Stimulated activated CD4-positive, alpha-beta T cell treated with anti-CD3 and anti-CD28 coated beads, Interleukin-2, amount 100 ng/mL, for 48 hours (primary cell): ENCODE results near the gene KRT6C.
"Not testable (repeated sequence)": the region's sequence is repeated elsewhere in the genome, so short reads cannot be mapped to it uniquely, and the experiment has no call there.

Experiments used
- DNase-seq, 2 donors: peaks; one replicate each; pipeline ENCODE4 v3.0.0-alpha.2; 2020

The KRT6C gene

DNA sequence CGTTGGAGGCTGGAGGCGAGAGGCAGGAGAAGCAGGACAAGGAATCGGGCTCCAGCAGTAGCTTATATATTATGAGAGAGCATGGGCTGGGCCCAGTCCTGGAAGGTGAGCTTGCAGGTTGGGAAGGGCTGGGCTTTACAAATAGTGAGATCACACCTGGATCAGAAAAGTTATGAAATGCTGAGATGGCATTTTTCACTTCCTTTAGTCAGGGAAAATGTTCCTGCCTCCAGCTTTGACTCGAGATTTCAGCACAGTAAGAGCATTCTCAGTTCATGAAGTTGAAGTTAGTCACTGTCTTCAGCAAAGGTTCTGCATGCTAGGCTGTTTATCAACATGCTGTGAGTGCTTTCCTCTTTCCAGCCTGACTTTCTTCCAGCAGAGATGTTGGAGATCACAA, at the start of gene KRT6C:
Gene KRT6C, minus strand, starts transcription at position 38 of the 400 bp plus-strand sequence. CDS start 68 bp downstream, outside the sequence.
- no peak for DNase-seq

DNA sequence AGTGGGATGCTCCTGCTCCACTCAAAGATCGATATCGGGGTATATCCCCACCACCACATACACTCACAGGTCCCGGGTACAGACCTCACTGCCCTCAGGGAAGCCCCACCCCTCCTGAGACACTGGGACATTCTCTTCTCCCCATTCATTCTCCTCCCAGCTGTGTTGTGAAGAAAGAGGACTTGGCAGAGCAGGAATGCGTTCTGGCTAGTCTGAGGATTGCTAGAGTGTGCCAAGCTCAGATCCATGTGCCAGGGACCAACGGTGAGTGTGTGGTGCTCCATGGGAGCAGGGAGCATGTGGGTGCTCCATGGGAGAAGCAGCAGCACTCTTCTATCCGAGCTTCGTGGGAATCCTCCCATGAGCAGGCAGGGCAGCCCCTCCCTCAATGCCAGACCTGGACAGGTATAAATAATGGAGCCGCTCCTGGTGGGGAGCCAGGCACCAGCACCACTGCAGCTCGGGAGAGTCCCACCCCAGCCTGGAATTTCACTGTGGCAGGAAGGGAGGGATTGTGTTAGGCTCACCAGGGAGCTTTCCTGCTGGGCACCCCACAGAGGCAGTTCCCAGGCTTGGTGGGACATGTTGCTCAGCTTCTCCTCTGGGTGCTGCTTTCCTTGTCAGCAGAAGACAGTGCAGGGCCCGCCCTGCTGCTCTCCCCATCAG, 48.9 kb upstream of the KRT6C start:
- no peak for DNase-seq

DNA sequence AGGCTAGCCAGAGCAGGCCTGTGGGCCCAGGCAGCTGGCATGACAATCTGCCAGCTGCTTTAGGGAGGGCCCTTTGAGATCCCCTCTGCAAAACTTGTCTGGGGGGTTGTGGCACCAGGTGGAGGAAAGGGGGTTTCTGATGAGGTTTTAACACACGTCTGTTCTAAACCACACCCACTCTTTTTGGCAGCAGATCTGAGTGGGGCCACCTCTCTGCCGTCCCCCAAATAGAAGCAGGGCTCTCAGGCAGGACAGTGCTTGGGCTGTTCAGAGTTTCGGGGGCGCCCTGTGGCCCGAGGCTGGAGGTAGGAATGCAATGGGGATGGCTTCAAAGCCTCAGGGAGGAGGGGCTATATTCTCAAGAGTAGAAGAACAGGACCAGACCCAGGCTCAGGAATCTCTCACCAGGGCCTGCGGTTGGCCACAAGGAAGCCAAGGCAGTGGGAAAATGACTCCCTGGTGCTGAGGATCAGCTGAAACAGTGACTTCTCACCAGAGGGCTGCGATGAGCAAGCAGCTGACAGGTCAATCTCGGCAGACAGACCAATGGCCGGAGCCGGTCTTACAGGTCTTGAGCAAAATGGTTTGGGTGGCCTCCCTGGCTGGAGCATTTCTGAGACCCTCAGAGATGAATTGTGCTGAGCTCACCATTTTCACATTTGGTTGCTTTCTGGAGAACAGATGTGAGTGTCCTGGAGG, 48.1 kb upstream of the KRT6C start:
- no peak for DNase-seq

DNA sequence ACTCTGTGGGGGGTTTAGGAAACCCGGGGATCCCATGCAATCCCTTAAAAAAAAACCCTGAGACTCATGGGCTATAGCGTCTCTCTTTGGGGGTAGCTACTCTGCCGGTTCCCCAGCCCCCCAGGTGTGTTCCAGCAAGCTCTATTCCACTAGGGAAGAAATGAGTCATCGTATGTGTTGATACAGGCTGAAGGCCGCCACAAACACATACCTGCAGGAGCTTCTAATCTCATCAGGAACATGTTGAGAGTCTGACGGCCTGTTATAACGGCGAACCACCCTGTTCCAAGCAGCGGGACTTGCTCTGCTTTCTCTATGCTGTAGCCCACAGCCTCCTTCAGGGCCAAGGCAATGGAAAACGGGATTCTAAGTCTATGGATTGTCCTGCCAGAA, 47.6 kb upstream of the KRT6C start:
- no peak for DNase-seq

DNA sequence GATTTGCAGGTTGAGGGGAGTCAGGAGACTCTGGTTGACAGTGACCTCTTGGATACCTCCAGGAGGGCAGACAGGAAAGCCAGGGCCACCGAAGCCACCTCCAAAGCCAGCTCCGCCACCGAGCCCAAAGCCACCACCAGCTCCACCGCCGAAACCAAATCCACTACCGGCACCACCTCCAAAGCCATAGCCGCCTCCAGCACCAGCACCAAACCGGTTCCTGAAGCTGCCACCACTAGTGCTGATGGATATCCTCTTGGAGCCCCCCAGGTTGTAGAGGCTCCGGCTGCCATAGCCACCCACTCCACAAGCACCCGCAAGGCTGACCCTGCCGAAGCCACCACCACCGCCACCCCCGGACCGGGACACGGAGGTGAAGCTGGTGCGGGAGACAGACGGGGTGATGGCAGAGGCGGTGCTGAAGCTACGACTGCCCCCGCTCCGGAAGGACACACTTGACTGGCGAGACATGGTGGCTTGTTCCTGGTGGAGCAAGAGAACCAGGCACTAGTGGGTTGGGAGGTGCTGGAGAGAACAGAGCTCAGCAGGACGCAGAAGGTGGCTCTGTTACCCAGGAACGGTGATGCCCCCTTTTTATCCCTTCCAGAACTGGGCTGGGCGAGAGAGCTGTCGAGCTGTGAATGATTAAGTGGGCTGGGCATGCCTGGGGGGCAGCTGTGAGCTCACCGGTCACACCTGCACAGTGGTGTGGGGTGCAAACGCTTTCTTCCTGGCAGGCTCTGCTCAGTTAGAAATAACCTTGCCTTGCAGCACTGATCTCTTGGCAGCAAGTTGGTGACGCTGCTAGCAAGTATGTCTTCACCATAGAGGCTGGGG, 46.4 kb upstream of the KRT6C start, which contains the start of gene KRT5:
Gene KRT5, minus strand, starts transcription at position 569 of the 837 bp plus-strand sequence. Its CDS starts 98 bp downstream, at position 471.
- DNase-seq, result no peak

DNA sequence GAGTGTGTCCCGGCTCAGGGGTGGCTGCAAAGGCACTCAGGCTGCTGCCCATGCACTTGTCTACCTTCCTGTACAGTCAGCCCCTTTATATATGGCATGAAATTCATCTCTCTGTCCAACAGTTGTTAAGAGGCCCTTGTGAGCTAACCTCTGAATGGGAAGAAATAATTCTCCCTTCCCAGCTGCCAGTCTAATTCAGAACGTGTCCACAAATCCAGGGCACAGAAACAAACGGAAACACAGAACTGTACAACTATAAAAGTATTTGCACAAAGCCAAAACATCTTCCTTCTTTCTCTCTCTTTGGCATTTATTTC, 45.7 kb upstream of the KRT6C start:
- no peak for DNase-seq

DNA sequence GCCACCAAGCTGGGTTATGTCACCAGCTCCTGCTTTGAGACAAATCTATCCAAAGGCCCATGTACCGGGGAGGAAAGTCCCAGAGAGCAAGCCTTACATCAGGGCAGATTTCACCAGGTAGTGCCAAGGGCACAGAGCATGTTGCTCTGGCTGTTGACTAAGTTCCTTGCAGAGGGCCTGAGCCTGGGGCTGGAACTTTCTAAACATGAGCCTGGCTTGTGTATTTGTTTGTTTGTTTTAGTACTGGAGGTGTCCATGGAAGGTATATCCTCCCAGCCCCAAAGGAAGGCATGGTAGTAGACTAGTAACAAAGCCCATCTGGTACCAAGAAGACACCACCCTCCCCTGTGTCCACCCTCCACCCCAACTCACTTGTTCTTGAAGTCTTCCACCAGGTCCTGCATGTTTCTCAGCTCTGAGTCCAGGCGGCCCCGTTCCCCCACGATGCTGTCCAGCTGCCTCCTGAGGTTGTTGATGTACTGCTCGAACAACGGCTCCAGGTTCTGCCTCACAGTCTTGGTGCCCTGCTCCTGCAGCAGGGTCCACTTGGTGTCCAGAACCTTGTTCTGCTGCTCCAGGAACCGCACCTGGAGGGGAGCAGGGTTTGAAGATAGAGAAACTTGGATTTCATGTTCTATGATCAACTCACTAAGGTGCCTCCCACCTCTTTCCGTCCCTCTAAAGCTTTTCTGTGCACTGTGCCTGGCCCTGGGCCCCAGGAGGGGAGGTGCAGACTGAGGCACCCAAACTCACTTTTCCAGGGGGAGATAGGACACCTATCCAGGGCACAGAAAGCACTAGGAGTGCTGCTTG, 45.2 kb upstream of the KRT6C start:
- DNase-seq, result no peak

DNA sequence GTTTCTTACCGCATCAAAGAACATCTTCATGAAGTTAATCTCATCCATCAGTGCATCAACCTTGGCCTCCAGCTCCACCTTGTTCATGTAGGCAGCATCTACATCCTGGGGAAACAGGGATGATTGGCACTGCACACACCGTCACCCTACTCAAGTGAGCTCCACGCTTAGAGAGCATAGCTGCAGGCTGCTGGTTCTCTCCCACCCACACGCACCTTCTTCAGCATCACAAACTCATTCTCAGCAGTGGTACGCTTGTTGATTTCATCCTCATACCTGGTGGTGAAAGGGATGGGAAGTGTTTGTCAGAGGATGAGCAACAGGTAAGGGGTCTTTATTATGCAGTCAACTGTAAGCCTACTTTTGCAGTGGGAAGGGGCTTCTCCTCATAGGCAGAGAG, 44.3 kb upstream of the KRT6C start:
- no peak for DNase-seq

DNA sequence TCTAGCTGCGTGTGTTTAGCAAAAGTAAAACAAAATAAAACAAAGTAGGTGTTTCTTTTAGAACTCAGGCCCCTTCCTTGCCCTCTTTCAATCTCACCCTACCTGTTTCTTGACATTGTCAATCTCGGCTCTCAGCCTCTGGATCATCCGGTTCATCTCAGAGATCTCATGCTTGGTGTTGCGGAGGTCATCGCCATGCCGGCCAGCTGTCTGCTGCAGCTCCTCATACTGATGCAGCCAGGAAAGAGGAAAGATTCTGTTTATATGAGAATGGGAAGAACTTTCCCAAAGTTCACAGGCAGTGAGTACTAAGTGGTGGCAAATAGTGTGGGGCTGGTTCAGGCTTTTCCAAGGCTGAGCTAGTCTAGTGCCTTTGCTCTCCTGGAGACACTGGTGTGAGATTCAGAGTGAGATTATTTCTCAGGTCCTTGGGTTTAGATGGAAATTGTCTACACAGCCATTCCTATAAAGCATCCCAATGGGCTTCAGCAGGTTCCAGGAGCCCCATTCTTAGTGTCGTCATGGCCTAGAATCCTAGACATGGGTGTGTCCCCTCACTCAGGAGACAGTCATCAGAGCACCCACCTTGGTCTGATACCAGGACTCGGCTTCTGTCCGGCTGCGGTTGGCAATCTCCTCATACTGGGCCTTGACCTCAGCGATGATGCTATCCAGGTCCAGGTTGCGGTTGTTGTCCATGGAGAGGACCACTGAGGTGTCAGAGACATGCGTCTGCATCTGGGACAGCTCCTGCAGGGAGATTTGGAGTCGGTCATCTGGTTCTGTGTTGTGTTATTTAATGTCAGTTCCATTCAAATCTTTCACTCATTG, 43.6 kb upstream of the KRT6C start:
- DNase-seq, result no peak

DNA sequence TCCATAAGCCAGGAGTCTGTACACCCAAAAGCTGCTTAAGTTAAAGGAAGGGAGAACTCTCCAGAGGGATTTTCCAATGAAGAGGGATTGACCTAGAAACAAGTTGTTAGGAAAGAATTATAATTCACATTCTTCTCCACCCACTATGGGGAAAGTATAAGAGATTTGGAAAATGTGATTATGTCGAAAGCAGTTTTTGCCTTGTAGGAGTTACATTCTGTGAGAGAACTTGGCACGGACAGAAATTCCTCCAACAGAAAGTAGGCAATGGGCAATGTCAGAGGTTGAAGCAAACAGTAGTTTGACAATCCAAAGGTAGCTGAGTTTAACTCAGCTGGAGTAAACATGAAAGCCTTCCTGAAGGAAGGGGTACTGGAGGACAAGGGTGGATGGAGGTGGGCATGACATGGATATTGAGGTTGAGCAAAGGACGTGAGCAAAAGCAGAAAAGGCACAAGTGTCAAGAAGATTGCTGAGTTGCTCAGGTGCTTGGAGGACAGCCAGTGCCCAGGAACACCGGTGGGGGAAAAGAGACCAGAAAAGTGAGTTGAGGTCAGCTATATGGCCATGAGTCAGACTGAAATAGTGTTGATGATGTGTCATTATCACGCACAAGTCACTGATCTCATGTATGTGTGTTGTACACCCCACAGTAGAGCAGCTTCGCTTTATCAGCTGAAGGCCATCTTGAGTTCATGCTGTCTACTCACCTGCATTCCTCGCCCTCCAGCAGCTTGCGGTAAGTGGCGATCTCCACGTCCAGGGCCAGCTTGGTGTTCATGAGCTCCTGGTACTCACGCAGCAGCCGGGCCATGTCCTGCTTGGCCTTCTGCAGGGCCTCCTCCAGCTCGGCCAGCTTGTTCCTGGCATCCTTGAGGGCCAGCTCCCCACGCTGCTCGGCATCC, 42.6 kb upstream of the KRT6C start:
- DNase-seq, result no peak

DNA sequence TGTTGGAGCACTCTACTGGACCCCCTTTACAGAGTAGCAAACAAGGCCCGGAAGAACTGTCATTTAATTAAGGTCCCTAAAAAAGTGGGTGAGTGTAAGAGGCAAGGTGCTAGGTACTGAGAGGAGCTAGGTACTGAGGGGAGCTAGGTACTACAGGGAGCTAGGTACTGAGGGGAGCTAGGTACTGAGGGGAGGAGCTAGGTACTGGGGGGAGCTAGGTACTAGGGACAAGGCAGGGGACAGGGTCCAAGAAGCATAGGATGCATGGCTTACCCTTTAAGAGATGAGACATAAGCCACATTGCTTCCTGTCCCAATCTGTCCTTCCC, 41.7 kb upstream of the KRT6C start:
- no peak for DNase-seq

DNA sequence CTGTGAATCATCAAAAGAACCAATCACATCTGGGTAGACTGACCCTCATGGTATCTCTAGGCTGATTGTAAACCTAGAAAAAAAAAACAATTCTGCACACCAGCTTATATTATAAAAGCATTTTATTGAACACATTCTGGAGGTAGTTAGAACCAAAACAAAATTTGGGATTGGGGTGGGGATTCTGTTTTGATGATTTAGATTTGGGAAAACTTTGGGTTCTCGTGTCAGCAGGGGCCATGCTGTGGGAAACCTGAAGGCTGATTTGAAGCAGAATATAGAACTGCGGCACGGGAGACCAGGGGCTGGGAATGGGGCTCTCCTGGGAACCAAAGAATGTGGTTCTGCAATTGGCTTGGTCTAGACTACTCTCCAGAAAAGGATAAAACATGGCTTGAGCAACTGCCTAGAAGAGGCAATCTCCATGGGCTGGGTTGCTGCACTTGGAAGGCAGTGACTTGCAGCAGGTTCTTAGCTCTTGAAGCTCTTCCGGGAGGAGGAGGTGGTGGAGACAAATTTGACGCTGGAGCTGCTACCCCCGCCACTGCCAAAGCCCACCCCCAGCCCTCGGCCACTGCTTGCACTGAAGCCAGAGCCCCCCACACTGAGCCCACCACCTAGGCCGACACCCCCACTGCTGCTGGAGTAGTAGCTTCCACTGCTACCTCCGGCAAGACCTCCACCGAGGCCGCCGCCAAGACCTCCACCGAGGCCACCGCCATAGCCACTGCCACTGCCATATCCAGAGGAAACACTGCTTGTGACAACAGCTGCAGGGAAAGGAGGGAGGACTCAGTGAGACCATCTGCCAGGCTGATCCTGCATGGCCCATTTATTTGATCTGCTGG, 41.1 kb upstream of the KRT6C start:
- DNase-seq, result no peak

DNA sequence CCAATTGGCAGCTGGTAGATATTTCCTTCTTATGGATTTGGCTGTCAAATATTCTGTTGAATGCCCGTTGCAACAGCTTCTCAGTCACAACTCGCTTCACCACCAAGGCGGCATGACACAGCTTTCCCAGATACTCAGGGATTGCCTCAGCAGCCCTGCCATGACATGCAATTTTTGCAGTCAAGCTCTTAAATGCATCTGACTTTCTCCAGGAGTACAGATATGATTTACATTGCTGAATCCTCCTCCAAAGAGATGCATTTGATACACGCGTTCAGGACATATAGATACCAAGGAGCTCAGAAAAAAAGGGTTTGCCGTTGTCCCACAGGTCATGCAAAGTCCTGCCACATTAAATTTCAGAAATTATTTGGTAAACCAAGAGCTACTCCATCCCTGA, 40.1 kb upstream of the KRT6C start:
- no peak for DNase-seq

DNA sequence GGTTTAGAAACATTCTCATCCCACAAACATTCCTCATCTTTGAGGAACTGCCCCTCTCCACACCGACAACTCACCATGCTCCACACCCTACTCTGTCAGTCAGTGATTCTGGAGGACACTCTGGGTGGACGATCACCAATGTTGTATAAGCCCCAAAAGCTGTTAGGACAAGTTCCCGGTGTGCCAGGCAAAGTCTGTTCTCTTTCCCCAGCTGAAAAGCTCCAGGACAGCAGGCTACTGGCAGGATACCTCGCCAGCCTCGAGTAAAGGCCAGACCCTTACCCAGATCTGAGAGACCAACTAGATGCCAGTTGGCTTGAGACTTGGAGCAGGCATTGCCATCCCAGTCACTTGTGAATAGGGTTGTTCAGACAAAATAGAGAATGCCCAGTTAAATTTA, 34.6 kb upstream of the KRT6C start:
- no peak for DNase-seq

DNA sequence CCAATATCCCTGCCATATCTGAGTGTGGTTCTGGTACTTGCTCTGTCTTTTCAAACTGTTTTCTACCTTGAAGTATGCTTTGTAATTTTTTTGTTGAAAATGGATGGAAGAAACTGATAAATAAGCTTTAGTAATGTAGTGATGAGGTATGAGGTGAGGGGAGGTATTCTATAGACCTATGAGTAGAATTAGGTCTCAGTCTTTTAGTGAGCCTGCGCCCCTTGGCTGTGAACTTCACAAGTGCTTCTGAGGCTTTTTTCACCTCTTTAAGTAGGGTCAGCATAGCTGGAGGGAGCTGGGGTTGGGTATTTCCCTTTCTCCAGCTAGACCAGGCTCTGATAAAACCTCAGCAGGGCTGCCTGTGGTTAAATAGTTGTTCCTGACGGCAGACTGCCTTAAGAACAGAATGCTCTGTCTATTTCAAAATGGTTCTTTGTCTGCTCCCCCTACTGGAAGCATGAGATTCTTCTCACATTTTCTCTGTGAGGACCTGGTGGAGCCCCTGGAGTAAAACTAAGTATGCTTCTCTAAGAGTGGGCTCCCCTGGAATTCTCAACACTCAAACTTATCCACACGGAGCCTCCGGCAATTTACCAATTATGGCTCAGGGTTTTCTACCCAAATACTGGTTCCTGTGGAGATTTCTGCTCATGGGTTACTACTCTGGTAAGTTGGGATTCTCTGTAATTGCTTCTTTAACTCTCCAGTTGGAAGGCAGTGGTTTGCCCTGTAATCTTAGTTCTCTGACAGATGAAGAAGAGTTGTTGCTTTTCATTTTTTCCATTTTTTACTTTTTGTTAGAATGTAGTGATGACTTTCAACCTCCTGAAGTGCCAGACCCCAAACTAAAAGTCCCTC, 33.5 kb upstream of the KRT6C start:
- no peak for DNase-seq

DNA sequence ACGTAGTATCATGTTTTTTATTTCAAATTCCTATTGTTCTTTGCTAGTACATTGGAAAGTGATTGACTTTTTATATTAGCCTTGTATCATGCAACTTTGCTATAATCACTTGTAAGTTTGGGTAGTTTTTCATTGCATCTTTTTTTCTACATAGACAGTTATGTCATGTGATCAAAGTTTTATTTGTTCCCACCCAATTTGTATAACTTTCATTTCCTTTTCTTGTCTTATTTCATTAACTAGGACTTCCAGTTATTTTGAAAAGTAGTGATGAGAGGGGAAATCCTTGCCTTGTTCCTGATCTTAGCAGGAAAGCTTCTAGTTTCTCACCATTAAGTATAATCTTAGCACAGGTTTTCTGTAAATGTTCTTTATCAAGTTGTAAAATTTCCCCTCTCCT, 29.3 kb upstream of the KRT6C start:
- no peak for DNase-seq

DNA sequence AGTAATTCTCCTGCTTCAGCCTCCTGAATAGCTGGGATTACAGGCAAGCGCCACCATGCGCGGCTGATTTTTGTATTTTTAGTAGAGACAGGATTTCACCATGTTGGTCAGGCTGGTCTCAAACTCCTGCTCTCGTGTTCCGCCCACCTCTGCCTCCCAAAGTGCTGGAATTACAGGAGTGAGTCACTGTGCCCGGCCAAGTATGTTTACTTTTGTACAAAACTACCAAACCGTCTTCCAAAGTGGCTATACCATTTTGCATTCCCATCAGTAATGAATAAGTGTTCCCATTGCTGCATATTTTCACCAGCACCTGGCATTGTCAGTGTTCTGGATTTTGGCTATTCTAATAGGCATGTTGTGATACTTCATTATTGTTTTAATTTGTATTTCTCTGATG, 27.9 kb upstream of the KRT6C start:
- DNase-seq, result no peak

DNA sequence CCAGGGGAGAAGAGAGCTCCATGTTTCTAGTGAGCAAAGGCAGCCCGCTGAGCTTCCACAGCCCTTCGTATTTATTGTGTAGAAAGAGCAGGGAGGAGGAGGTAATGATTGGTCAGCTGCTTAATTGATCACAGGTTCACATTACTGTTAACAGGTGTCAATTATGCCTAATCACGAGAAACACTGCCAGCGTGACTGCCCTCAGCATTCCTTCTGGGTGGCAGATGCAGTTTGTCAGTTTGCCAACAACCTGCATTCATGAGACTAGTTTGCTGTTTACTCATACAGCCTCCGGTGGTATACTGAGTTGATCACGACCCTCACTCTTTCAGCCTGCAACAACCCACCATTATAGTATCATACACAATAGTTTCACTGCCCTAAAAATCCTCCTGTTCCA, 27.0 kb upstream of the KRT6C start:
- DNase-seq, result not testable (repeated sequence)
